HG02678 (cell line): ENCODE data around the gene MPST.
A peak's percentile ranks its signal among the peaks of the same experiment; 100 is the strongest.

Experiments
- ATAC-seq: cut with Tn5 transposase; IDR thresholded peaks from one replicate; pipeline ENCODE4 v1.9.1; 2021; ENCODE audit warnings: mild to moderate bottlenecking, moderate library complexity; ENCODE audit not compliant: unreplicated experiment

MPST gene

GRCh38 chr22:37000676-37001534 lies 18.6 kb upstream of the MPST start:
- ATAC-seq, result no peak

GRCh38 chr22:37001826-37002225 lies 17.7 kb upstream of the MPST start:
- ATAC-seq, result no peak

GRCh38 chr22:37002633-37003032 lies 16.9 kb upstream of the MPST start:
- ATAC-seq, result no peak

- no peak for ATAC-seq
Observed at GRCh38 chr22:37007651-37008050, 11.9 kb upstream of the MPST start.

- ATAC-seq, result no peak
Observed at GRCh38 chr22:37008365-37008764, 11.2 kb upstream of the MPST start.

GRCh38 chr22:37009490-37009889 lies 10.1 kb upstream of the MPST start:
- no peak for ATAC-seq

- ATAC-seq, result no peak
Observed at GRCh38 chr22:37010174-37010573, 9.4 kb upstream of the MPST start.

GRCh38 chr22:37010976-37011375 lies 8.6 kb upstream of the MPST start:
- ATAC-seq, result no peak

GRCh38 chr22:37011472-37011871 lies 8.1 kb upstream of the MPST start:
- no peak for ATAC-seq

GRCh38 chr22:37012262-37012904 lies 7.2 kb upstream of the MPST start:
- no peak for ATAC-seq

- no peak for ATAC-seq
Observed at GRCh38 chr22:37012956-37013355, 6.6 kb upstream of the MPST start.

GRCh38 chr22:37014415-37014806 lies 5.1 kb upstream of the MPST start:
- ATAC-seq, result no peak

GRCh38 chr22:37014835-37015586 lies 4.5 kb upstream of the MPST start:
- no peak for ATAC-seq

GRCh38 chr22:37015587-37015878 lies 4.0 kb upstream of the MPST start:
- ATAC-seq, result no peak

GRCh38 chr22:37016134-37016910 lies 3.2 kb upstream of the MPST start:
- ATAC-seq, result no peak

- ATAC-seq, result no peak
Observed at GRCh38 chr22:37017356-37017755, 2.2 kb upstream of the MPST start.

GRCh38 chr22:37018086-37018814 lies 1.3 kb upstream of the MPST start:
- ATAC-seq, result no peak

GRCh38 chr22:37018815-37019308 lies 680 bp upstream of the MPST start:
- ATAC-seq, result peak; percentile 18

GRCh38 chr22:37020192-37020479 lies 594 bp downstream of the MPST start:
- no peak for ATAC-seq

GRCh38 chr22:37021041-37021440 lies 1.5 kb downstream of the MPST start:
- ATAC-seq, result no peak
